EL (cell line): ENCODE results near the gene RCSD1.

Experiments used
- DNase-seq: peaks from one replicate; pipeline ENCODE4 v3.0.0-alpha.2; 2016

RCSD1 gene

DNA sequence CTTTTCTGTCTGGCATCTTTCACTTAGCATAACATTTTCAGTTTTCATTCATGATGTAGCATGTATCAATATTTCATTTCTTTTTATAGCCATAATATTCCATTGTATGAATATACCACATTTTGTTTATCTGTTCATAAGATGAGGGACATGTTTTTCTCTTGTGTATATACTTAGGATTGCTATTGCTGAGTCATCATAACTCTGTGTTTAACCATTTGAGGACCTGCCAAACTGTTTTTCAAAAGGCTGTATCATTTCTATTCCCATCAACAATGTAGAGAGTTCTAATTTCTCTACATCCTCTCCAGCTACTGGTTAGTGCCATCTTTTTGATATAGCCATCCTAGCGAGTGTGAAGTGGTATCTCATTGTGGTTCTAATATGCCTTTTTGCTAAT is 118.0 kb downstream of the RCSD1 start:
- no peak for DNase-seq

GRCh38 chr1:167748906-167749305 is 118.9 kb downstream of the RCSD1 start:
- peak; percentile 38 for DNase-seq

- no peak for DNase-seq
Observed at GRCh38 chr1:167749741-167750140, 119.7 kb downstream of the RCSD1 start.

DNA sequence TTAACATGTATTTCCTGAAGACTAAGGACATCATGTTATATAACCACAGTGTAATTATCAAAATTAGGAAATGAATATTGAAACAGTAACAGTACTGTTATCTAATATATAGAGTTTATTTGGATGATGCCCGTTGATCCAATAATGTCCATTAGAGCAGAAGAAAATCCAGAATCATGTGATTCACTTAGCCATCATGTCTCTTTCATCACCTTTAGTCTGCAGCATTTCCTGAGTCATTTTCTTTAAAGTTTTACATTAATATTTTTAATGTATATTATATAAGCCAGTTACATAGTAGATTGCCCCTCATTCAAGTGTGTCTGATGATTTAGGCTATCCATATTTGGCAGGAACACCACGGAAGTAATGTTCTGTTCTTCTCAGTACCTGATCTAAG is 120.6 kb downstream of the RCSD1 start:
- DNase-seq: no peak

GRCh38 chr1:167751676-167752075 is 121.6 kb downstream of the RCSD1 start:
- DNase-seq: no peak

- DNase-seq: peak; percentile 59
Observed at GRCh38 chr1:167752219-167752985, 122.4 kb downstream of the RCSD1 start.

- DNase-seq: no peak
Observed at GRCh38 chr1:167755654-167756053, 125.6 kb downstream of the RCSD1 start.
